HCT116 (cell line): ENCODE data around the gene ADCY1. TPM values are rescaled to one million over a fixed set of nuclear protein-coding genes. Genes with fewer than 3 reads are reported as not detected.

Experiments used
- ATAC-seq: fragments of 200-7000 bp; cut with Tn5 transposase; 2 replicates; pipeline ENCODE4 v1.9.1; 2020; ENCODE audit warnings: mild to moderate bottlenecking, moderate library complexity
- BruUV-seq: library from RNA; stranded (reverse); fragments of 400-500 nt; replicated peaks from 2 replicates; lab custom pipeline; 2021; lab: Mats Ljungman, UMichigan
- CTCF ChIA-PET: fragments of 300-600 bp; sonication (Branson Sonifier 250); formaldehyde crosslinking; loops from one replicate; lab custom pipeline; 2021; ENCODE audit warnings: antibody characterized with exemption; lab: Charles Lee
- POLR2A ChIA-PET: fragments of 300-600, 350-600 bp; sonication (Branson Sonifier 250); formaldehyde crosslinking; loops from one replicate; lab custom pipeline; 2021; ENCODE audit warnings: antibody characterized with exemption; lab: Charles Lee
- RAD21 ChIA-PET, 2 experiments: fragments of 300-600 bp; sonication (Branson Sonifier 250); formaldehyde crosslinking; loops; one replicate each; lab custom pipeline; 2023; ENCODE audit warnings: low total read pairs in 2 of 2; ENCODE audit not compliant: uncharacterized antibody in 2 of 2, unreplicated experiment in 2 of 2, low non-redundant PET in 1 of 2; lab: Charles Lee
- DNase-seq: peaks from one replicate; pipeline ENCODE4 v3.0.0-alpha.2; 2010; ENCODE audit warnings: low read depth, low spot score
- H2AFZ ChIP-seq: fragments of 200-600 bp; shearing (Covaris generic), sonication (generic); 2 replicates; pipeline ENCODE4 v1.6.1; 2017; ENCODE audit warnings: low read depth, mixed run types, mixed read lengths, antibody characterized with exemption, low read length; ENCODE audit not compliant: poor library complexity, severe bottlenecking
- H3K27ac ChIP-seq: 2 replicates; pipeline ENCODE4 v1.5.1; 2012; ENCODE audit warnings: low read depth, low read length
- H3K27me3 ChIP-seq: fragments of 200-600 bp; sonication (generic); 2 replicates; pipeline ENCODE4 v1.6.1; 2016; ENCODE audit warnings: mixed run types, low read length, mixed read lengths; ENCODE audit not compliant: insufficient read depth
- H3K36me3 ChIP-seq, 2 experiments: fragments of 200-500 bp in 1 of 2; fragments of 200-600 bp in 1 of 2; sonication (Bioruptor generic) in 1 of 2; sonication (generic) in 1 of 2; 2 replicates each; pipeline versions ENCODE4 v1.5.1 to v1.6.1; 2014 to 2016; ENCODE audit warnings: low read length in 2 of 2, inconsistent platforms in 1 of 2, mixed read lengths in 1 of 2, mixed run types in 1 of 2; ENCODE audit not compliant: insufficient read depth in 2 of 2, control insufficient read depth in 1 of 2
- H3K4me1 ChIP-seq, 2 experiments: fragments of 200-600 bp in 1 of 2; sonication (generic) in 1 of 2; 2 replicates each; pipeline versions ENCODE4 v1.5.1 to v1.6.1; 2012 to 2017; ENCODE audit warnings: low read length in 2 of 2, inconsistent platforms in 1 of 2, mild to moderate bottlenecking in 1 of 2, mixed read lengths in 1 of 2, mixed run types in 1 of 2, moderate library complexity in 1 of 2; ENCODE audit not compliant: insufficient read depth in 2 of 2, control insufficient read depth in 1 of 2
- H3K4me2 ChIP-seq: fragments of 200-600 bp; sonication (generic); 2 replicates; pipeline ENCODE4 v1.6.1; 2017; ENCODE audit warnings: mixed run types, low read length, mixed read lengths
- H3K4me3 ChIP-seq, 2 experiments: fragments of 200-600 bp in 1 of 2; sonication (generic) in 1 of 2; replicated peaks in 1 of 2; 2 replicates each; pipeline ENCODE4 v1.5.1; 2011 to 2016; ENCODE audit warnings: low read length in 2 of 2, control low read depth in 1 of 2, low read depth in 1 of 2, mild to moderate bottlenecking in 1 of 2, mixed read lengths in 1 of 2, mixed run types in 1 of 2
- H3K79me2 ChIP-seq: fragments of 200-600 bp; sonication (generic); 2 replicates; pipeline ENCODE4 v1.6.1; 2017; ENCODE audit warnings: mild to moderate bottlenecking, mixed run types, low read length, moderate library complexity, mixed read lengths; ENCODE audit not compliant: insufficient read depth
- H3K9ac ChIP-seq: fragments of 200-600 bp; sonication (generic); 2 replicates; pipeline ENCODE4 v1.6.1; 2016; ENCODE audit warnings: low read length, mixed read lengths
- H3K9me2 ChIP-seq: fragments of 200-600 bp; sonication (generic), shearing (Covaris generic); 2 replicates; pipeline ENCODE4 v1.6.1; 2017; ENCODE audit warnings: mixed run types, mild to moderate bottlenecking, moderate library complexity; ENCODE audit not compliant: insufficient read depth
- H3K9me3 ChIP-seq, 2 experiments: fragments of 200-500 bp in 1 of 2; fragments of 200-600 bp in 1 of 2; sonication (Bioruptor generic) in 1 of 2; sonication (generic) in 1 of 2; 2 replicates each; pipeline ENCODE4 v1.6.1; 2014 to 2017; ENCODE audit warnings: low read length in 2 of 2, mixed read lengths in 2 of 2, inconsistent platforms in 1 of 2, low read depth in 1 of 2, mild to moderate bottlenecking in 1 of 2, mixed run types in 1 of 2, moderate library complexity in 1 of 2; ENCODE audit not compliant: control insufficient read depth in 1 of 2, insufficient read depth in 1 of 2
- H4K20me1 ChIP-seq: fragments of 200-600 bp; sonication (generic), shearing (Covaris generic); 2 replicates; pipeline ENCODE4 v1.6.1; 2017; ENCODE audit warnings: mixed run types, mild to moderate bottlenecking, moderate library complexity; ENCODE audit not compliant: insufficient read depth
- CTCF ChIP-seq, 3 experiments: fragments of 200-600 bp in 1 of 3; sonication (generic) in 1 of 3; IDR thresholded peaks in 2 of 3; conservative IDR thresholded peaks in 1 of 3; 2 replicates each; pipeline ENCODE4 v1.5.1; 2012 to 2017; ENCODE audit warnings: low read depth in 2 of 3, low read length in 2 of 3, antibody characterized with exemption in 1 of 3, borderline replicate concordance in 1 of 3, control low read depth in 1 of 3, mild to moderate bottlenecking in 1 of 3, mixed read lengths in 1 of 3, mixed run types in 1 of 3, moderate library complexity in 1 of 3; ENCODE audit not compliant: insufficient read depth in 1 of 3
- EGR1 ChIP-seq: IDR thresholded peaks from 2 replicates; pipeline ENCODE4 v1.6.1; 2012; ENCODE audit warnings: low read depth
- ELF1 ChIP-seq: IDR thresholded peaks from 2 replicates; pipeline ENCODE4 v1.6.1; 2012; ENCODE audit warnings: low read depth, borderline replicate concordance
- EZH2 ChIP-seq: fragments of 200-600 bp; sonication (generic); IDR thresholded peaks from 2 replicates; pipeline ENCODE4 v1.6.1; 2017; ENCODE audit warnings: antibody characterized with exemption, mixed run types
- JUND ChIP-seq: IDR thresholded peaks from 2 replicates; pipeline ENCODE4 v1.6.1; 2012
- MAX ChIP-seq: IDR thresholded peaks from 2 replicates; pipeline ENCODE4 v1.6.1; 2012
- POLR2A ChIP-seq: IDR thresholded peaks from 2 replicates; pipeline ENCODE4 v1.7.0; 2011; ENCODE audit warnings: borderline replicate concordance; ENCODE audit not compliant: insufficient read depth, insufficient read length; ENCODE audit errors: extremely low read depth
- POLR2AphosphoS5 ChIP-seq: IDR thresholded peaks from 2 replicates; pipeline ENCODE4 v1.6.1; 2011; ENCODE audit warnings: mild to moderate bottlenecking, low read depth, low read length, moderate library complexity
- RAD21 ChIP-seq: IDR thresholded peaks from 2 replicates; pipeline ENCODE4 v1.6.1; 2012; ENCODE audit warnings: low read depth, mild to moderate bottlenecking
- REST ChIP-seq: IDR thresholded peaks from 2 replicates; pipeline ENCODE4 v1.6.1; 2012; ENCODE audit warnings: low read depth
- SIN3A ChIP-seq: IDR thresholded peaks from 2 replicates; pipeline ENCODE4 v1.6.1; 2012; ENCODE audit warnings: low read depth
- SP1 ChIP-seq: IDR thresholded peaks from 2 replicates; pipeline ENCODE4 v1.6.1; 2012; ENCODE audit warnings: low read depth
- SRF ChIP-seq: IDR thresholded peaks from 2 replicates; pipeline ENCODE4 v1.6.1; 2012; ENCODE audit warnings: low read depth
- ZFX ChIP-seq: fragments of 450-650 bp; IDR thresholded peaks from 2 replicates; pipeline ENCODE4 v1.6.1; 2017
- intact Hi-C: fragments of 100-400 bp; cut with micrococcal nuclease; formaldehyde crosslinking; loops from 2 replicates; pipeline ENCODE4 v1.10.0; 2022
- total RNA-seq: library from RNA; stranded (reverse); gene quantifications from one replicate; pipeline ENCODE4 v1.2.1, GENCODE V29; 2021; ENCODE audit not compliant: unreplicated experiment

The ADCY1 gene
- total RNA-seq, 1 experiment from 2014 or later: 0.05 TPM

- intact Hi-C loops: no loop called here
- no peak overlapping the region for H3K27ac ChIP-seq
- TF ChIP-seq POLR2AphosphoS5 (no peak), SIN3A (no peak), JUND (no peak), ZFX (no peak), RAD21 (no peak), REST (no peak), SP1 (no peak), SRF (no peak), MAX (no peak), ELF1 (no peak), EZH2 (no peak), EGR1 (no peak), POLR2A (no peak), CTCF (IDR thresholded peaks at IDR 0.05 in 2 of 3, conservative IDR thresholded peaks at IDR 0.05 in 1 of 3; ENCODE audit: borderline replicate concordance in 1 of 3, insufficient read depth in 1 of 3, low read depth in 2 of 3, low read length in 2 of 3) (no peak)
- H3K79me2 ChIP-seq: no peaks in the 10 kb centered on the region
- RAD21 ChIA-PET: no interaction called here
- BruUV-seq: no TSS peak
- POLR2A ChIA-PET: no interaction called here
- no peak for DNase-seq
- H3K9me2 ChIP-seq: no peaks in the 10 kb centered on the region
- no peak overlapping the region for H3K4me3 ChIP-seq
- no peak overlapping the region for H3K4me2 ChIP-seq
- H2AFZ ChIP-seq: no peak overlapping the region
- peaks cover 20% of the 10 kb centered on the region for H3K27me3 ChIP-seq
- no peak for ATAC-seq
- no peaks in the 10 kb centered on the region for H3K4me1 ChIP-seq
- H3K9ac ChIP-seq: no peak overlapping the region
- no peaks in the 10 kb centered on the region for H4K20me1 ChIP-seq
- no peaks in the 10 kb centered on the region for H3K9me3 ChIP-seq
- no peaks in the 10 kb centered on the region for H3K36me3 ChIP-seq
- CTCF ChIA-PET: no interaction called here
Measured at GRCh38 chr7:45579391-45579801, 5.2 kb downstream of the ADCY1 start.
